Upper lobe of left lung (tissue), 6 donors: ENCODE data around the gene COQ5. TPM values are rescaled to one million over a fixed set of nuclear protein-coding genes. Genes with fewer than 3 reads are reported as not detected.

ENCODE experiments used
- ATAC-seq, 2 donors: fragments of 200-7000 bp; cut with Tn5 transposase; one replicate each; pipeline ENCODE4 v1.9.1; 2022; ENCODE audit warnings: mild to moderate bottlenecking in 2 of 2, moderate library complexity in 2 of 2; ENCODE audit not compliant: low FRiP score in 2 of 2
- DNase-seq, 2 donors: peaks; one replicate each; pipeline ENCODE4 v3.0.0-alpha.2; 2019 to 2020
- H3K27ac ChIP-seq, 4 donors: fragments of 200-600 bp; sonication (generic); one replicate each; pipeline ENCODE4 v1.5.1; 2016 to 2019
- H3K27me3 ChIP-seq, 4 donors: fragments of 200-600 bp; sonication (generic); one replicate each; pipeline ENCODE4 v1.5.1; 2017 to 2019
- H3K36me3 ChIP-seq, 4 donors: fragments of 200-600 bp; sonication (generic); one replicate each; pipeline ENCODE4 v1.5.1; 2016 to 2019
- H3K4me1 ChIP-seq, 4 donors: fragments of 200-600 bp; sonication (generic); one replicate each; pipeline ENCODE4 v1.5.1; 2018 to 2019
- H3K4me3 ChIP-seq, 4 donors: fragments of 200-600 bp; sonication (generic); one replicate each; pipeline ENCODE4 v1.5.1; 2017 to 2019; ENCODE audit warnings: mild to moderate bottlenecking in 2 of 4, moderate library complexity in 1 of 4
- H3K9me3 ChIP-seq, 4 donors: fragments of 200-600 bp; sonication (generic); one replicate each; pipeline ENCODE4 v1.5.1; 2018 to 2019
- EP300 ChIP-seq, 4 donors: sonication (generic); formaldehyde crosslinking; IDR thresholded peaks; one replicate each; pipeline ENCODE4 v1.5.1; 2017; ENCODE audit warnings: antibody characterized with exemption in 4 of 4, control low read depth in 2 of 4
- POLR2A ChIP-seq, 4 donors: fragments of 450-650 bp; IDR thresholded peaks; one replicate each; pipeline ENCODE4 v1.5.1; 2016 to 2017; ENCODE audit warnings: antibody characterized with exemption in 4 of 4, mild to moderate bottlenecking in 2 of 4
- POLR2AphosphoS5 ChIP-seq, 2 donors: sonication (generic); formaldehyde crosslinking; IDR thresholded peaks; one replicate each; pipeline ENCODE4 v1.5.1; 2017; ENCODE audit warnings: antibody characterized with exemption in 2 of 2
- WGBS, 2 donors: methylation state at CpG; one replicate each; pipeline ENCODE4 v1.1.5; 2017 to 2018; 5-methylcytosine and 5-hydroxymethylcytosine counted together
- total RNA-seq, 6 donors: library from RNA; depleted of rRNA in 4 of 6; stranded (reverse); fragments of >200 nt in 4 of 6; gene quantifications; one replicate each; pipeline versions ENCODE4 v1.1.0 to v1.2.1, GENCODE V29; 2016 to 2021
- TF ChIP-seq, protein P1 (sequence below), 6 experiments: fragments of 450-650 bp in 4 of 6; fragments of 200-600 bp in 2 of 6; sonication (generic) in 2 of 6; IDR thresholded peaks; one replicate each; pipeline ENCODE4 v1.5.1; 2016 to 2019; ENCODE audit warnings: antibody characterized with exemption in 6 of 6
- donor health status: DM: no; HTN: no; CAD: no; lungs with moderate emphysema.
- donor health status: DM: no; HTN: yes; CAD: no; lungs with severe emphysema.

COQ5 gene
- total RNA-seq, 6 donors from 2014 or later = 7.5 to 26.0 (median 16.3) TPM

DNA sequence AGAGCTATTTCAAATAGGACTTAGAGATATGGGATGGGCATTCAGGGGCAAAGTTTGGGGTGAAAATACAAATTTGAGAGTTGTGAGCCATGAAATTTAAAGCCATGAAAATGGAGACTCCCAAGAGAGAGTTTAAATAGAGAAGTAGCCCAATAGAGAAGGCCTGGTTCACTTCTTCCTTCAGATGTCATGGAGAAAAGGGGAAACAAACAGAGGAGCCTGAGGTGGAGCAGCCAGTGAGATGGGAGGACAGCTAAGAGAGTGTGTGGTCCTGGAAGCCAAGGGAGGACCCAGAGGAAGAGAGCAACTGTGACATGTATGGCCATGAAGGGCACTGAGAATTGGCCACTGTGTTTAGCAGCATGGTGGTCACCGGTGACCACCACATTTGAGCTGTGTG lies 45.3 kb downstream of the COQ5 start:
- TF ChIP-seq POLR2A (IDR thresholded peaks at IDR 0.05) (no peak), EP300 (IDR thresholded peaks at IDR 0.05) (no peak), POLR2AphosphoS5 (IDR thresholded peaks at IDR 0.05) (no peak)
- TF ChIP-seq, protein P1, sequence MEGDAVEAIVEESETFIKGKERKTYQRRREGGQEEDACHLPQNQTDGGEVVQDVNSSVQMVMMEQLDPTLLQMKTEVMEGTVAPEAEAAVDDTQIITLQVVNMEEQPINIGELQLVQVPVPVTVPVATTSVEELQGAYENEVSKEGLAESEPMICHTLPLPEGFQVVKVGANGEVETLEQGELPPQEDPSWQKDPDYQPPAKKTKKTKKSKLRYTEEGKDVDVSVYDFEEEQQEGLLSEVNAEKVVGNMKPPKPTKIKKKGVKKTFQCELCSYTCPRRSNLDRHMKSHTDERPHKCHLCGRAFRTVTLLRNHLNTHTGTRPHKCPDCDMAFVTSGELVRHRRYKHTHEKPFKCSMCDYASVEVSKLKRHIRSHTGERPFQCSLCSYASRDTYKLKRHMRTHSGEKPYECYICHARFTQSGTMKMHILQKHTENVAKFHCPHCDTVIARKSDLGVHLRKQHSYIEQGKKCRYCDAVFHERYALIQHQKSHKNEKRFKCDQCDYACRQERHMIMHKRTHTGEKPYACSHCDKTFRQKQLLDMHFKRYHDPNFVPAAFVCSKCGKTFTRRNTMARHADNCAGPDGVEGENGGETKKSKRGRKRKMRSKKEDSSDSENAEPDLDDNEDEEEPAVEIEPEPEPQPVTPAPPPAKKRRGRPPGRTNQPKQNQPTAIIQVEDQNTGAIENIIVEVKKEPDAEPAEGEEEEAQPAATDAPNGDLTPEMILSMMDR (IDR thresholded peaks at IDR 0.05) = no peak
- DNase-seq = no peak
- H3K9me3 ChIP-seq = no peaks in the 10 kb centered on the region
- no peak overlapping the region for H3K4me3 ChIP-seq
- H3K27ac ChIP-seq = no peak overlapping the region
- peak in 1 of 2 donors; percentile 12 for ATAC-seq
- H3K36me3 ChIP-seq = peaks cover 0 to 4% (median 0%) of the 10 kb centered on the region in 4 donors
- no peaks in the 10 kb centered on the region for H3K4me1 ChIP-seq
- 100% methylated on average over 1 of the region's 1 CpG for WGBS, 2 donors
- no peaks in the 10 kb centered on the region for H3K27me3 ChIP-seq

DNA sequence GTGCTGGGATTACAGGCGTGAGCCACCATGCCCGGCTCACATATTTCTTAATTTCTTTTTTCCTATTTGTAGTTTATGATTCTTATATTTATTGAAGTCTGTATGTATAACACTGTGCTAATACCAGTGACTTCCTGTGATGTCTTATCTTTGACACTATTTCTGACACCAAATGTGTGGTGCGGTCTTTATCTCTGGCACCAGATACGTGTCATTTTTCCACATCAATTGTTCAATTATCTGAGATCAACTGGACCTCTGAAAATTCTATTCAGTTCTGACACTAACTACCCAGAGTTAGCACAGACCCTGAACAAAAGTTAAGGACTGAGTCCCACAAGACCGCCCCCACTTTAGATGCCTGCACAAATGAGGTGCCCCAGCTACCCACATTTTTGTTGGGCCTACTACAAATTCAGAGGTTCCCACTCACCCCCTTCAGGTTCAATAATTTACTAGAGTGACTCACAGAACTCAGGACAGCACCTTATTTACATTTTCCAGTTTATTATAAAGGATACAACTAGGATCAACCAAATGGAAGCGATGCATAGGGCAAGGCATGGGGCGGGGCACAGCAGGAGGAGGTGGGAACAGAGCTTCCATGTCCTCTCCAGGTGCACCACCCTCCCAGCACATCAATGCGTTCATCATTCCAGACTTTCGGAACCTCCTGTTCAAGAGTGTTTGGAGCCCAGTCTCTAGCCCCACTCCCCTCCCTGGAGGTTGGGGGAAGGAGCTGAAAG lies 47.8 kb downstream of the COQ5 start:
- Histone ChIP-seq H3K36me3 (no peaks in the 10 kb centered on the region), H3K4me3 (no peak overlapping the region), H3K27me3 (no peaks in the 10 kb centered on the region), H3K9me3 (no peaks in the 10 kb centered on the region), H3K4me1 (no peaks in the 10 kb centered on the region), H3K27ac (no peak overlapping the region)
- ATAC-seq = no peak
- 91 to 93% methylated on average over 9 of the region's 9 CpGs for WGBS, 2 donors
- DNase-seq = no peak
- TF ChIP-seq, protein P1 (IDR thresholded peaks at IDR 0.05) = no peak
- TF ChIP-seq POLR2A (IDR thresholded peaks at IDR 0.05) (no peak), POLR2AphosphoS5 (IDR thresholded peaks at IDR 0.05) (no peak), EP300 (IDR thresholded peaks at IDR 0.05) (no peak)

DNA sequence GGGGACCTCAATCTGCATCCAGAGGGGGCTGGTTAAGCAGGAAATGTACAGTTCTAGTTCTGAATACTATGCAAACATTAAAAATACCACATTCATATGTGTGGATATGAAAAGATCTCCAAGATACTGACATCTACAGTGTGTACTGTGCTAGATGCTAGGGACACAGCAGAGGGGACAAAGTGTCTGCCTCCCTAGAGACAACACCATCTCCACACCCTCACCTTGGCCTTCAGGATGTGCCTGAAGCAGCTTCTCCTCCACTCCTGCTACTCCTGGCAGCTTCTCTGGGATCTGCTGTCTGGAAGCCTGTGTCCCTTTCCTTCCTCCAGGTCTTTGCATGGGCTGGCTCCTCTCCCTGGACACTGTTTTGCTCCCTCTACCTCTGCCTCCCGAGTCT lies 48.7 kb downstream of the COQ5 start:
- no peak for ATAC-seq
- WGBS, 2 donors = 89 to 100% methylated on average over 1 of the region's 1 CpG
- no peak overlapping the region for H3K27ac ChIP-seq

DNA sequence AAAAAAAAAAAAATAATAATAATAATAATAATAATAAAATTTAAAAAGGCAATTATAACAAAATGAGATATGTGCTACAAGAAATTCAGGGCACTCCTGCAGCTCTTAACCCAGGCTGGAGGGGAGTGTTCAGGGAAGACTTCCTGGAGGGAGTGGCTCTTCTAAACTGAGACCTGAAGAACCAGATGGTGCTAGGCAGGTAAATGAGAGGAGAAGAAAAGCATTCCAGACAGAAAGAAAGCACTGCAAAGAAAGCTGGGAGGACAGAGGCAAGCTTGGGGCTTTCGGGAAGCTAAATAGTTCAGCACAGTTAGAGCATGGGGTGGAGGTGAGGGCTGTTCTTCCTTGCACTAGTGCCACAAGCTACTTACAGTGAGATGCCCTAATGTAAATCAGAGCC lies 49.5 kb downstream of the COQ5 start:
- ATAC-seq = no peak
- 83 to 88% methylated on average over 1 of the region's 1 CpG for WGBS, 2 donors
- TF ChIP-seq EP300 (IDR thresholded peaks at IDR 0.05) (no peak), POLR2AphosphoS5 (IDR thresholded peaks at IDR 0.05) (no peak), POLR2A (IDR thresholded peaks at IDR 0.05) (no peak)
- TF ChIP-seq, protein P1 (IDR thresholded peaks at IDR 0.05) = no peak
- no peaks in the 10 kb centered on the region for H3K27me3 ChIP-seq
- no peak overlapping the region for H3K4me3 ChIP-seq
- H3K27ac ChIP-seq = no peak overlapping the region
- H3K36me3 ChIP-seq = no peaks in the 10 kb centered on the region
- no peaks in the 10 kb centered on the region for H3K9me3 ChIP-seq
- no peak for DNase-seq
- no peaks in the 10 kb centered on the region for H3K4me1 ChIP-seq

More for the DNA sequence above, 48.7 kb downstream of the COQ5 start:
- Histone ChIP-seq H3K27me3 (no peaks in the 10 kb centered on the region), H3K4me3 (no peak overlapping the region), H3K9me3 (no peaks in the 10 kb centered on the region), H3K36me3 (no peaks in the 10 kb centered on the region), H3K4me1 (no peaks in the 10 kb centered on the region)
- no peak for TF ChIP-seq POLR2AphosphoS5 (IDR thresholded peaks at IDR 0.05)
- TF ChIP-seq POLR2A (IDR thresholded peaks at IDR 0.05) = no peak
- TF ChIP-seq EP300 (IDR thresholded peaks at IDR 0.05) = no peak
- TF ChIP-seq, protein P1 (IDR thresholded peaks at IDR 0.05) = no peak
- DNase-seq = no peak

DNA sequence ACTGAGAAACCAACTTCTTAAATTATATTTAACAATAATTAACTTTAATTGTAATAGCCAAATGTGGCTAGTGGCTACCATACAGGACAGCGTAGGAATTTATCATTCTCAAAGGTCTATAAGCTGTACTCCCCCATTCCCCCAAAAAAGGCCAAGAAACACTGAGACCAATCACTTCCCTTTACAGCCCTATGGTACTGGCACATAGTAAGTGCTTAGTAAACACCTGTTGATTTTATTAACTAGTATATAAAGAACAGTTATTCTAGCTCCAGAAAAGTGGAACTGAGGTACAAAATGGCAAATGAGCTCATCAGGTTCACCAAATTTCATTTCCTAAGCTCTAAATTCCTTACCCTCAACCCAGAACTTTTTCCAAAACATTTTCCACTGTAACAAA lies 53.3 kb downstream of the COQ5 start:
- DNase-seq (no peak), ATAC-seq (no peak)
- WGBS, 2 donors = 95 to 100% methylated on average over 1 of the region's 1 CpG
- H3K36me3 ChIP-seq = no peaks in the 10 kb centered on the region
- no peak overlapping the region for H3K4me3 ChIP-seq
- H3K4me1 ChIP-seq = peaks cover under 1 to 4% (median 2%) of the 10 kb centered on the region in 4 donors
- H3K27me3 ChIP-seq = no peaks in the 10 kb centered on the region
- TF ChIP-seq EP300 (IDR thresholded peaks at IDR 0.05) = no peak
- no peak for TF ChIP-seq POLR2A (IDR thresholded peaks at IDR 0.05)
- TF ChIP-seq, protein P1 (IDR thresholded peaks at IDR 0.05) = no peak
- TF ChIP-seq POLR2AphosphoS5 (IDR thresholded peaks at IDR 0.05) = no peak
- no peak overlapping the region for H3K27ac ChIP-seq
- no peaks in the 10 kb centered on the region for H3K9me3 ChIP-seq
